Choroid plexus epithelial cell (primary cell): Measurements from ENCODE around the gene PEPD.

ENCODE experiments used
- DNase-seq: peaks from one replicate; pipeline ENCODE4 v3.0.0-alpha.2; 2010; ENCODE audit warnings: low read depth
- H3K4me3 ChIP-seq: 2 replicates; pipeline ENCODE4 v1.5.1; 2011; ENCODE audit warnings: low read depth, mild to moderate bottlenecking, control low read depth, low read length, moderate library complexity
- TF ChIP-seq, protein P1 (sequence below): conservative IDR thresholded peaks from 2 replicates; pipeline ENCODE4 v1.5.1; 2011; ENCODE audit warnings: low read depth, mild to moderate bottlenecking, control low read depth, inconsistent platforms, low read length, moderate library complexity

The PEPD gene

DNA sequence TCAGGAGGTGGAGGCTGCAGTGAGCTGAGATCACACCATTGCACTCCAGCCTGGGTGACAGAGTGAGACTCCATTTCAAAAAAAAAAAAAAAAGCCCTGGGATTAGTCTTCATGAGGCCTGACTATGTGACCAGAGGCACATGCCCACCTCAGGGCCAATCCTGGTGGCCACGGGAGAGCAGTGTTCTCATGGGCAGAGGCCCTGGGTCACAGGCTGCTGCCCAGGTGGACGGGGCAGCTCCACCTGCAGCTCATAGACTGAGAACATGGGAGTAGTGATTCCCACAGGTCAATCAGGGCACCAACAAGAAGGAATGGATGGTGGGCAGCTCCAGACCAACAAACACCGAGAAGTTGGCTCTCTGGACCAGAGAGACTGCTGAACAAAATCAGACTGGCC, 26.1 kb upstream of the PEPD start:
- DNase-seq: no peak
- no peak overlapping the region for H3K4me3 ChIP-seq
- TF ChIP-seq, protein P1, sequence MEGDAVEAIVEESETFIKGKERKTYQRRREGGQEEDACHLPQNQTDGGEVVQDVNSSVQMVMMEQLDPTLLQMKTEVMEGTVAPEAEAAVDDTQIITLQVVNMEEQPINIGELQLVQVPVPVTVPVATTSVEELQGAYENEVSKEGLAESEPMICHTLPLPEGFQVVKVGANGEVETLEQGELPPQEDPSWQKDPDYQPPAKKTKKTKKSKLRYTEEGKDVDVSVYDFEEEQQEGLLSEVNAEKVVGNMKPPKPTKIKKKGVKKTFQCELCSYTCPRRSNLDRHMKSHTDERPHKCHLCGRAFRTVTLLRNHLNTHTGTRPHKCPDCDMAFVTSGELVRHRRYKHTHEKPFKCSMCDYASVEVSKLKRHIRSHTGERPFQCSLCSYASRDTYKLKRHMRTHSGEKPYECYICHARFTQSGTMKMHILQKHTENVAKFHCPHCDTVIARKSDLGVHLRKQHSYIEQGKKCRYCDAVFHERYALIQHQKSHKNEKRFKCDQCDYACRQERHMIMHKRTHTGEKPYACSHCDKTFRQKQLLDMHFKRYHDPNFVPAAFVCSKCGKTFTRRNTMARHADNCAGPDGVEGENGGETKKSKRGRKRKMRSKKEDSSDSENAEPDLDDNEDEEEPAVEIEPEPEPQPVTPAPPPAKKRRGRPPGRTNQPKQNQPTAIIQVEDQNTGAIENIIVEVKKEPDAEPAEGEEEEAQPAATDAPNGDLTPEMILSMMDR: no peak

DNA sequence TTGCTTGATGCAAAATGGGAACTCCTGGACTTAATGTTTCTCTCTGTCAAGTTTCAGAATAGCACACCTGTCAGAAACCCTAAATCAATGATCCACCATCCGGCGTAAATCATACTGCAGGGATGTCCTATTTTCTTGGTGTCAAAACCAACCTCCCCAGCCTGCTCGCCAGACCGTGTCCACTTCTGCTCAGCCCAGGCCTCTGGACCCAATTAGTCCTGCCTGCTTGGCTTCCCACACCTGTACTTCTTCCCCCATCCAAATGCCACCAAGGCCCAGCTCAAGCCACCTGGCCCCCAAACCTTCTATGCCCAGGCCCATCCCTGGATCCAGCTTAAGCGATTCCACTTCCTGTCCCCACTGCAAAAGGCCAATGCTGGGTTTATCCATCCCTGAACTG, 25.1 kb upstream of the PEPD start:
- no peak for DNase-seq
- H3K4me3 ChIP-seq: no peak overlapping the region
- TF ChIP-seq, protein P1: no peak

DNA sequence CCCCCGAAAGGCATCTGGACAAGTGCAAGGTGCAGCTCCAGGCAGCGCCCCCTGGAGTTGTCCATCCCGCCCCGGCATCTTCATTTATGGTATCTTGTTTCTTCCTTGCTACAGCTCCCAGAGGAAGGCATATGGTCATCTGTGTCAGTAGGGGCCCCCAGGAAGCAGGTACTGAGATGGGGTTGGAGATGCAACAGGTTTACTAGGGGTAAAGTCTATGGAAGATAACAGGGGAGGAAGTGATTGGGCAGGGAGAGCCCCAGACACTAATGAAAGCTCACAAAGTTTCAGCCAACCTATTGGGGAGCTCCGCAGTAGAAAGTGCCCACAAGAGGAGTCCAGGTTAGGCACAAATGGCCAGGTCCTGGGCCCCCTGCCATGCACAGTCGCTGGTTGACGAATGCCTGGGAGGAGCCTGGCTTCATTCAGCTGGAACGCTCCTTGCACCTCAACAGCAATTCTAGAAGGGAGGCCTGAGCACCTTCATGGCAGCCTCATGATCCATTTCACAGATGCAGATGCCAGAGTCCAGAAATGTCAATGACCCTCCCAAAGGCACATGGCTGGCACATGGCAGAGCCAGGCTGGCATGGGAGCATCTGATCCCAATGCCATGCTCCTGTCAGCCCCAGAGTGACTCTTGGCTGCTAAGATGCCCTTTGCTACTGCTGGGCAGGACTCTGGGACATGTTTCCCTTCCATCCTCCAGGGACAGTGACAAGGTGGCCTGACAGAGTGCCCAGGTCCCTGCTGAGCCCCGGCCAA, 23.8 kb upstream of the PEPD start:
- no peak for DNase-seq
- TF ChIP-seq, protein P1: no peak
- no peak overlapping the region for H3K4me3 ChIP-seq

DNA sequence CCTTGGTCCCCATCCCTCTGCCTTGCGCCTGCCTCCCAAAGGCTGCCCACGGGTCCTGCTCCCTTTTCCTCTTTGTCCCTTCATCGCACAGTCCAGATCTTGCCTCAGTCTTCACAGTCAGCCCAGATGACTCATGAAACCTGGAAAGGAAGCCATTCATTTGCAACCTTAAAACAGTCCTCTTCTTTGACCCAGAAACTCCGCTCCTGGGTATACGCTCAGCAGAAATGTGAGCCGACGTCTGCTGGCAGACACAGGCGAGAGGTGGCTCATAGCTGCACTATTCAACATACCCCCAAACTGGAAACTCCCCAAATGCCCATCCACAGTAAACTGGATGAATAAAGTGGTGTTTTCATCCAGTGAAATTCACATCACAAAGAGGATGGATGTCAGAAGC, 13.6 kb upstream of the PEPD start:
- DNase-seq: no peak
- TF ChIP-seq, protein P1: no peak
- H3K4me3 ChIP-seq: no peak overlapping the region

DNA sequence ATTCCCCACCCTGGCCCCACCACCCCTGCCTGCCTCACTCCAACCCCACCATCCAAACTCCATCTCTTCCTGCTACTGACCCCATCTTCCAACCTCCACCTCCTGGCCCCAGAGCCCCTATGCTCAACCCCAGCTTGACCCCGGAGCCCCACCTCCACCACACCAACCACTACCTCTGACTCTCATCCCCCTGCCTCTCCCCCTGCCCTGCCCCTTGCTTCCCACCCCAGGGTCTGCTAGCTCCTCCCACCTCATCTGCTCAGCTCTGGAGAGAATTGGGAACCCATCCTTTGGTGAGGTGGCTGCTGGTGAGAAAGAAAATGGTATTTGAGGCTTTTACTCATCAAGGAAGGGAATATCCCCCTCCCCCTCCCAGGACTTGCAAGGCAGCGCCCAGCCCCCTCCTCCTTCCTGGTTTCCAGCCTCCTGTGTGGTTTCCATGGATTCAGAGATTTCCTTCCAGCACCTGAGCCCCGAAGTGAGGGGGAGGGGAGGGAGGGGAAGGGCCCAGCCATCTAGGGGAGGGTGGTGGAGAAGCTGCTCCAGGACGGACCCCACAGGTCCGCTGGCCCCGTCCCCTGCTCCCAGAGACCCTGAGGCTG, 11.4 kb upstream of the PEPD start:
- no peak overlapping the region for H3K4me3 ChIP-seq
- DNase-seq: no peak
- TF ChIP-seq, protein P1: no peak

DNA sequence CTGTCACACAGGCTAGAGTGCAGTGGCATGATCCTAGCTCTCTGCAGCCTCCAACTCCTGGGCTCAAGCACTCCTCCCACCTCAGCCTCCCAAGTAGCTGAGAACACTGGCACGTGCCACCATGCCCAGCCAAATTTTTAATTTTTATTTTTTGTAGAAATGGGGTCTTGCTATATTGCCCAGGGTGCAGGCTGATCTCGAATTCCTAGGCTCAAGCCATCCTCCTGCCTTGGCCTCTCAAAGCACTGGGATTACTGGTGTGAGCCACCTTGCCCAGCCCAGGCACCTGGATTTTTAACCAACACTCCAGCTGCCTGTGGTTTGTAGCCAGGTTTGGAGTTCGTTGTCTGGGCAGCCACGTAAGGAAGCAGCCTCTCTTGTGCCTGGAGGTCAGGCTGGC, 9.3 kb upstream of the PEPD start:
- TF ChIP-seq, protein P1: no peak
- H3K4me3 ChIP-seq: no peak overlapping the region
- DNase-seq: no peak

DNA sequence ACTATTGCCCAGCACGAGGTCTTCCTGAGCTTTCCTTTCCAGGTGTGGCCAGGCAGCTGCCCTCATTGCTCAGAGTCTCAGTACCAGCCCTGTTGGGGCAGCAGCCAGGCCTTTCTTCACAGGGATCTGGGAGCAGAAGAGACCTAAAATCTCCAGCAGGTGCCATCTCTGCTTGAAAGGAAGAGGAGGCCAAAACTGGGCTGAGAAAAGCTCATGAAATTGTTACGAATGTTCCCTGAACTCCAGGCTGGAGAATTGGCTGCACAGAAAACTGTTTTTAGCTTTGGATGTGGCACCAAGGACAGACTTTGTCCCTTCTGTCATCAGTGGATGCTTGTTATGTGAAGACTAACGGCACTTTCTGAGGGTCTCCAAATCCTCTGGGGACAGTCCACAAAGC, 8.7 kb upstream of the PEPD start:
- H3K4me3 ChIP-seq: no peak overlapping the region
- TF ChIP-seq, protein P1: no peak
- no peak for DNase-seq
